PFSK-1 (cell line): ENCODE results near the gene ATP6V0D1.

Experiments used
- FOXP2 ChIP-seq: optimal IDR thresholded peaks from 2 replicates; pipeline ENCODE3; 2011; ENCODE audit warnings: borderline replicate concordance, control low read depth, inconsistent platforms; ENCODE audit not compliant: insufficient read depth; ENCODE audit errors: extremely low read length, extremely low read depth
- POLR2AphosphoS5 ChIP-seq: IDR thresholded peaks from 2 replicates; pipeline ENCODE4 v1.6.1; 2012; ENCODE audit warnings: low read depth, mild to moderate bottlenecking, control low read depth, low read length, moderate library complexity
- REST ChIP-seq, 2 experiments: IDR thresholded peaks; 2 replicates each; pipeline versions ENCODE4 v1.6.1 to v1.8.0; 2011 to 2012; ENCODE audit warnings: low read depth in 2 of 2, low read length in 2 of 2, control low read depth in 1 of 2, inconsistent platforms in 1 of 2, mild to moderate bottlenecking in 1 of 2, moderate library complexity in 1 of 2; ENCODE audit not compliant: insufficient read depth in 1 of 2
- SIN3A ChIP-seq: IDR thresholded peaks from 2 replicates; pipeline ENCODE4 v1.6.1; 2012; ENCODE audit warnings: mild to moderate bottlenecking, low read length, moderate library complexity, borderline replicate concordance; ENCODE audit not compliant: insufficient read depth
- TAF1 ChIP-seq: IDR thresholded peaks from 2 replicates; pipeline ENCODE4 v1.6.1; 2012; ENCODE audit warnings: low read length, control low read depth, borderline replicate concordance; ENCODE audit not compliant: insufficient read depth

GRCh38 chr16:67397036-67397801 is 83.7 kb downstream of the ATP6V0D1 start:
- no peak for TF ChIP-seq SIN3A
- no peak for TF ChIP-seq TAF1
- TF ChIP-seq POLR2AphosphoS5, result no peak
- TF ChIP-seq REST (IDR thresholded peaks at IDR 0.05; ENCODE audit: insufficient read depth in 1 of 2, low read depth in 2 of 2, low read length in 2 of 2), result no peak
- TF ChIP-seq FOXP2, result no peak
